DOHH2 (cell line): ENCODE data around the gene THBS1.

Experiments used
- H3F3A ChIP-seq: fragments of 200-600 bp; sonication (generic), shearing (Covaris generic); 2 replicates; pipeline ENCODE4 v1.6.0; 2016; ENCODE audit warnings: antibody characterized with exemption, mild to moderate bottlenecking; ENCODE audit not compliant: control insufficient read depth, insufficient read depth
- H3K27ac ChIP-seq: fragments of 200-600 bp; sonication (generic); 2 replicates; pipeline ENCODE4 v1.5.1; 2014; ENCODE audit warnings: low read depth, mild to moderate bottlenecking, low read length, moderate library complexity
- H3K27me3 ChIP-seq: fragments of 200-600 bp; sonication (generic); 2 replicates; pipeline ENCODE4 v1.6.1; 2014; ENCODE audit warnings: mild to moderate bottlenecking, low read length, mixed read lengths; ENCODE audit not compliant: control insufficient read depth
- H3K36me3 ChIP-seq: fragments of 200-600 bp; sonication (generic); 2 replicates; pipeline ENCODE4 v1.6.1; 2014; ENCODE audit warnings: mild to moderate bottlenecking, low read length, moderate library complexity, mixed read lengths; ENCODE audit not compliant: control insufficient read depth
- H3K4me1 ChIP-seq: fragments of 200-600 bp; sonication (generic); 2 replicates; pipeline ENCODE4 v1.6.1; 2014; ENCODE audit warnings: mild to moderate bottlenecking, low read length, mixed read lengths; ENCODE audit not compliant: control insufficient read depth
- H3K4me2 ChIP-seq: fragments of 200-600 bp; sonication (generic); 2 replicates; pipeline ENCODE4 v1.6.0; 2014; ENCODE audit warnings: mild to moderate bottlenecking, low read length, moderate library complexity
- H3K4me3 ChIP-seq: fragments of 200-600 bp; sonication (generic); 2 replicates; pipeline ENCODE4 v1.5.1; 2014; ENCODE audit warnings: mild to moderate bottlenecking, low read length, mixed read lengths
- H3K79me2 ChIP-seq: fragments of 200-600 bp; sonication (generic); 2 replicates; pipeline ENCODE4 v1.6.1; 2014; ENCODE audit warnings: mild to moderate bottlenecking, low read length, mixed read lengths; ENCODE audit not compliant: control insufficient read depth
- H3K9me2 ChIP-seq: fragments of 200-600 bp; sonication (generic); replicated peaks from 2 replicates; pipeline ENCODE4 v1.6.1; 2014; ENCODE audit warnings: mild to moderate bottlenecking, low read length, mixed read lengths; ENCODE audit not compliant: control insufficient read depth
- H3K9me3 ChIP-seq: fragments of 200-600 bp; sonication (generic); 2 replicates; pipeline ENCODE4 v1.6.1; 2014; ENCODE audit warnings: antibody characterized with exemption, low read length, mixed read lengths; ENCODE audit not compliant: control insufficient read depth, insufficient read depth
- H4K20me1 ChIP-seq: fragments of 200-600 bp; sonication (generic); 2 replicates; pipeline ENCODE4 v1.6.0; 2014; ENCODE audit warnings: low read depth, mild to moderate bottlenecking, antibody characterized with exemption, low read length, moderate library complexity; ENCODE audit not compliant: control insufficient read depth, insufficient read depth
- EZH2phosphoT487 ChIP-seq: fragments of 200-600 bp; sonication (generic); IDR thresholded peaks from 2 replicates; pipeline ENCODE4 v1.6.1; 2017; ENCODE audit warnings: borderline replicate concordance, mild to moderate bottlenecking, antibody characterized with exemption, low read length, moderate library complexity, mixed read lengths
- TF ChIP-seq, protein P1 (sequence below): fragments of 200-600 bp; sonication (generic); IDR thresholded peaks from one replicate; pipeline ENCODE4 v1.5.1; 2014; ENCODE audit warnings: antibody characterized with exemption, mild to moderate bottlenecking, low read depth, low read length; ENCODE audit not compliant: poor library complexity, severe bottlenecking

The THBS1 gene

DNA sequence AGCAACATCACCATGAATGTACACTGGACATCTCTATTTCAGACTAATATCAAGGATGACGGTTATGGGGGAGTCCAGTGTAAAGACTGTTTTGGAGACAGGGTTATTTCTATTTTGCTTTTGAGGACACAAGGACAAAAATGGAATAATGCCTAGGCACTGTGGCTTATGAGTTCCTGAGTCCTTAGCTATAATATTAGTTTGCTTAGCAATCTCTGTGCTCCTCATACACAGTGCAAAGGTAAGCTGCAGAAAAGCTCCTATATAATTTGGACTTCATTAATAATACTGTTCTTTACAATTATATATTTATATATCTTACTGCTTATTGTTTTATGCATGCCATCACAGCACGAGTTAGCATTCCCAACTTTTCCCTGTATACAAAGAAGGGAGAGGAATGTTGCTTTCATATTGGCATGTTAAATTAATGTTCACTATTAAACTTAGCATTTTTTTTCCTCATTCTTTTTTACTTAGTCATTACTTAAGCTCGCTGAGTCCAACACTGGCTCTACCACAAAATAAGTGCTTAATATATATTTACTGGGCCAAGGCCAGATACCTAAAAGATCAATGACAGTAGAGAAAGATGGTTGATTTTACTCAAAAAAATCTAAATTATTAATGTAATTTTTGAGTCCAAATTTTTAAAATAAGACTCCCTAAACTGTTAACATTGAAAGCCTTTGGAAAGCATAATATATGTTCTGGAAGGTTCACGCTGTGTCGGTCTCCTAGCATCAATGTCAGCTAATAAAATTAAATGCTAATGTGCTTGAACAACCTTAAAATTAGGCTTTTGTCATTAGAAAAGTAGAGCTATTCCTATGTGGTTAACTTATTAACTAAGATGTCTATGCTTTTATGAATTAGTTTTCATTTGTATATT, 13.8 kb downstream of the THBS1 start:
- TF ChIP-seq, protein P1, sequence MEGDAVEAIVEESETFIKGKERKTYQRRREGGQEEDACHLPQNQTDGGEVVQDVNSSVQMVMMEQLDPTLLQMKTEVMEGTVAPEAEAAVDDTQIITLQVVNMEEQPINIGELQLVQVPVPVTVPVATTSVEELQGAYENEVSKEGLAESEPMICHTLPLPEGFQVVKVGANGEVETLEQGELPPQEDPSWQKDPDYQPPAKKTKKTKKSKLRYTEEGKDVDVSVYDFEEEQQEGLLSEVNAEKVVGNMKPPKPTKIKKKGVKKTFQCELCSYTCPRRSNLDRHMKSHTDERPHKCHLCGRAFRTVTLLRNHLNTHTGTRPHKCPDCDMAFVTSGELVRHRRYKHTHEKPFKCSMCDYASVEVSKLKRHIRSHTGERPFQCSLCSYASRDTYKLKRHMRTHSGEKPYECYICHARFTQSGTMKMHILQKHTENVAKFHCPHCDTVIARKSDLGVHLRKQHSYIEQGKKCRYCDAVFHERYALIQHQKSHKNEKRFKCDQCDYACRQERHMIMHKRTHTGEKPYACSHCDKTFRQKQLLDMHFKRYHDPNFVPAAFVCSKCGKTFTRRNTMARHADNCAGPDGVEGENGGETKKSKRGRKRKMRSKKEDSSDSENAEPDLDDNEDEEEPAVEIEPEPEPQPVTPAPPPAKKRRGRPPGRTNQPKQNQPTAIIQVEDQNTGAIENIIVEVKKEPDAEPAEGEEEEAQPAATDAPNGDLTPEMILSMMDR, result no peak
- no peak for TF ChIP-seq EZH2phosphoT487
- Histone ChIP-seq H3K79me2 (no peaks in the 10 kb centered on the region), H3K36me3 (no peaks in the 10 kb centered on the region), H3K27ac (no peak overlapping the region), H3K9me2 (no peaks in the 10 kb centered on the region), H3K27me3 (no peaks in the 10 kb centered on the region), H3K4me2 (no peak overlapping the region), H3F3A (no peaks in the 10 kb centered on the region), H3K9me3 (no peaks in the 10 kb centered on the region), H3K4me3 (no peak overlapping the region), H3K4me1 (no peaks in the 10 kb centered on the region), H4K20me1 (no peaks in the 10 kb centered on the region)

DNA sequence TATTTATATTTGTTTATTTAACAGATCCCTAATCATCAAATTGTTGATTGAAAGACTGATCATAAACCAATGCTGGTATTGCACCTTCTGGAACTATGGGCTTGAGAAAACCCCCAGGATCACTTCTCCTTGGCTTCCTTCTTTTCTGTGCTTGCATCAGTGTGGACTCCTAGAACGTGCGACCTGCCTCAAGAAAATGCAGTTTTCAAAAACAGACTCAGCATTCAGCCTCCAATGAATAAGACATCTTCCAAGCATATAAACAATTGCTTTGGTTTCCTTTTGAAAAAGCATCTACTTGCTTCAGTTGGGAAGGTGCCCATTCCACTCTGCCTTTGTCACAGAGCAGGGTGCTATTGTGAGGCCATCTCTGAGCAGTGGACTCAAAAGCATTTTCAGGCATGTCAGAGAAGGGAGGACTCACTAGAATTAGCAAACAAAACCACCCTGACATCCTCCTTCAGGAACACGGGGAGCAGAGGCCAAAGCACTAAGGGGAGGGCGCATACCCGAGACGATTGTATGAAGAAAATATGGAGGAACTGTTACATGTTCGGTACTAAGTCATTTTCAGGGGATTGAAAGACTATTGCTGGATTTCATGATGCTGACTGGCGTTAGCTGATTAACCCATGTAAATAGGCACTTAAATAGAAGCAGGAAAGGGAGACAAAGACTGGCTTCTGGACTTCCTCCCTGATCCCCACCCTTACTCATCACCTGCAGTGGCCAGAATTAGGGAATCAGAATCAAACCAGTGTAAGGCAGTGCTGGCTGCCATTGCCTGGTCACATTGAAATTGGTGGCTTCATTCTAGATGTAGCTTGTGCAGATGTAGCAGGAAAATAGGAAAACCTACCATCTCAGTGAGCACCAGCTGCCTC, 14.7 kb downstream of the THBS1 start:
- Histone ChIP-seq H3K79me2 (no peaks in the 10 kb centered on the region), H3K27ac (no peak overlapping the region), H3K4me2 (no peak overlapping the region), H3K4me3 (no peak overlapping the region), H3K36me3 (no peaks in the 10 kb centered on the region), H3K9me2 (no peaks in the 10 kb centered on the region), H3K4me1 (no peaks in the 10 kb centered on the region), H4K20me1 (no peaks in the 10 kb centered on the region), H3K9me3 (no peaks in the 10 kb centered on the region), H3K27me3 (no peaks in the 10 kb centered on the region), H3F3A (no peaks in the 10 kb centered on the region)
- TF ChIP-seq, protein P1, result no peak
- no peak for TF ChIP-seq EZH2phosphoT487

DNA sequence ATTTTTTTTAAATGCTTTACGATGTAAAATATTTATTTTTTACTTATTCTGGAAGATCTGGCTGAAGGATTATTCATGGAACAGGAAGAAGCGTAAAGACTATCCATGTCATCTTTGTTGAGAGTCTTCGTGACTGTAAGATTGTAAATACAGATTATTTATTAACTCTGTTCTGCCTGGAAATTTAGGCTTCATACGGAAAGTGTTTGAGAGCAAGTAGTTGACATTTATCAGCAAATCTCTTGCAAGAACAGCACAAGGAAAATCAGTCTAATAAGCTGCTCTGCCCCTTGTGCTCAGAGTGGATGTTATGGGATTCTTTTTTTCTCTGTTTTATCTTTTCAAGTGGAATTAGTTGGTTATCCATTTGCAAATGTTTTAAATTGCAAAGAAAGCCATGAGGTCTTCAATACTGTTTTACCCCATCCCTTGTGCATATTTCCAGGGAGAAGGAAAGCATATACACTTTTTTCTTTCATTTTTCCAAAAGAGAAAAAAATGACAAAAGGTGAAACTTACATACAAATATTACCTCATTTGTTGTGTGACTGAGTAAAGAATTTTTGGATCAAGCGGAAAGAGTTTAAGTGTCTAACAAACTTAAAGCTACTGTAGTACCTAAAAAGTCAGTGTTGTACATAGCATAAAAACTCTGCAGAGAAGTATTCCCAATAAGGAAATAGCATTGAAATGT, 15.6 kb downstream of the THBS1 start:
- H3K4me3 ChIP-seq, result no peak overlapping the region
- no peaks in the 10 kb centered on the region for H3K9me2 ChIP-seq
- no peaks in the 10 kb centered on the region for H4K20me1 ChIP-seq
- no peaks in the 10 kb centered on the region for H3F3A ChIP-seq
- H3K4me1 ChIP-seq, result no peaks in the 10 kb centered on the region
- no peaks in the 10 kb centered on the region for H3K36me3 ChIP-seq
- H3K27me3 ChIP-seq, result no peaks in the 10 kb centered on the region
- H3K9me3 ChIP-seq, result no peaks in the 10 kb centered on the region
- H3K79me2 ChIP-seq, result no peaks in the 10 kb centered on the region
- H3K4me2 ChIP-seq, result no peak overlapping the region
- TF ChIP-seq EZH2phosphoT487, result no peak
- TF ChIP-seq, protein P1, result no peak
- no peak overlapping the region for H3K27ac ChIP-seq
